MG63 (cell line): ENCODE measurements around the gene ZFP62. TPM values are rescaled to one million over a fixed set of nuclear protein-coding genes. Genes with fewer than 3 reads are reported as not detected.
A peak's percentile ranks its signal among the peaks of the same experiment; 100 is the strongest.
"Not testable (repeated sequence)": the region's sequence is repeated elsewhere in the genome, so short reads cannot be mapped to it uniquely, and the experiment has no call there.

Experiments used
- DNase-seq: peaks from one replicate; pipeline ENCODE4 v3.0.0-alpha.2; 2020
- H3K27me3 ChIP-seq: fragments of 250-450 bp; sonication (Bioruptor Pico); 2 replicates; pipeline ENCODE4 v1.5.1; 2020; ENCODE audit warnings: mild to moderate bottlenecking, moderate library complexity
- H3K36me3 ChIP-seq: fragments of 250-450 bp; sonication (Bioruptor Pico); 2 replicates; pipeline ENCODE4 v1.5.1; 2020; ENCODE audit warnings: mild to moderate bottlenecking, moderate library complexity
- H3K4me3 ChIP-seq: fragments of 250-450 bp; sonication (Bioruptor Pico); 2 replicates; pipeline ENCODE4 v1.5.1; 2020; ENCODE audit warnings: mild to moderate bottlenecking, moderate library complexity
- H3K9me3 ChIP-seq: fragments of 250-450 bp; sonication (Bioruptor Pico); 2 replicates; pipeline ENCODE4 v1.5.1; 2020; ENCODE audit warnings: mild to moderate bottlenecking, moderate library complexity
- total RNA-seq: library from RNA; depleted of rRNA; stranded (reverse); fragments of >200 nt; shearing (Covaris generic); gene quantifications from 2 replicates; pipeline ENCODE4 v1.2.3, GENCODE V29; 2014; ENCODE audit warnings: low replicate concordance; rRNA removed

Gene ZFP62
- 23.6 and 52.7 TPM in 2 replicates for total RNA-seq

GRCh38 chr5:180860887-180861822, at the start of gene ZFP62:
TSS of gene ZFP62 (minus strand) at chr5:180861276. CDS start at chr5:180861219, 57 bp downstream.
- peaks cover 33% of the 10 kb centered on the region for H3K36me3 ChIP-seq
- peaks cover 3% of the 10 kb centered on the region; the same call in 1 of the 2 replicates for H3K9me3 ChIP-seq
- no peaks in the 10 kb centered on the region for H3K27me3 ChIP-seq
- DNase-seq: peak; percentile 96
- peak within 1 kb of the TSS; percentile 96 for H3K4me3 ChIP-seq

GRCh38 chr5:180910735-180911134, 49.7 kb upstream of the ZFP62 start:
- no peaks in the 10 kb centered on the region for H3K36me3 ChIP-seq
- no peak for DNase-seq

GRCh38 chr5:180910182-180910581, 49.1 kb upstream of the ZFP62 start:
- Histone ChIP-seq H3K27me3 (peaks cover 2% of the 10 kb centered on the region; the same call in 1 of the 2 replicates), H3K9me3 (peaks cover 3% of the 10 kb centered on the region), H3K36me3 (no peaks in the 10 kb centered on the region), H3K4me3 (no peak overlapping the region)
- no peak for DNase-seq

More at GRCh38 chr5:180910735-180911134, 49.7 kb upstream of the ZFP62 start:
- Histone ChIP-seq H3K9me3 (peaks cover 2% of the 10 kb centered on the region), H3K27me3 (peaks cover 2% of the 10 kb centered on the region; the same call in 1 of the 2 replicates), H3K4me3 (no peak overlapping the region)

GRCh38 chr5:180909782-180910181, 48.7 kb upstream of the ZFP62 start:
- Histone ChIP-seq H3K4me3 (no peak overlapping the region), H3K27me3 (peaks cover 2% of the 10 kb centered on the region; the same call in 1 of the 2 replicates)
- no peak for DNase-seq

GRCh38 chr5:180908998-180909731, 48.1 kb upstream of the ZFP62 start:
- DNase-seq: no peak
- Histone ChIP-seq H3K9me3 (peaks cover 3% of the 10 kb centered on the region), H3K27me3 (peaks cover 2% of the 10 kb centered on the region; the same call in 1 of the 2 replicates), H3K36me3 (no peaks in the 10 kb centered on the region), H3K4me3 (no peak overlapping the region)

More at GRCh38 chr5:180909782-180910181, 48.7 kb upstream of the ZFP62 start:
- H3K36me3 ChIP-seq: no peaks in the 10 kb centered on the region
- peaks cover 3% of the 10 kb centered on the region for H3K9me3 ChIP-seq

- H3K4me3 ChIP-seq: no peak overlapping the region
- DNase-seq: no peak
- peaks cover 3% of the 10 kb centered on the region for H3K9me3 ChIP-seq
- no peaks in the 10 kb centered on the region for H3K36me3 ChIP-seq
- H3K27me3 ChIP-seq: peaks cover 2% of the 10 kb centered on the region; the same call in 1 of the 2 replicates
Observed at GRCh38 chr5:180908400-180908799, 47.3 kb upstream of the ZFP62 start.

- H3K27me3 ChIP-seq: no peaks in the 10 kb centered on the region; the same call in 1 of the 2 replicates
- peaks cover 3% of the 10 kb centered on the region for H3K9me3 ChIP-seq
- DNase-seq: no peak
- no peak overlapping the region for H3K4me3 ChIP-seq
- H3K36me3 ChIP-seq: no peaks in the 10 kb centered on the region
Observed at GRCh38 chr5:180901319-180902009, 40.4 kb upstream of the ZFP62 start.

GRCh38 chr5:180900178-180900577, 39.1 kb upstream of the ZFP62 start:
- no peaks in the 10 kb centered on the region for H3K36me3 ChIP-seq
- no peaks in the 10 kb centered on the region; the same call in 1 of the 2 replicates for H3K27me3 ChIP-seq
- no peaks in the 10 kb centered on the region for H3K9me3 ChIP-seq
- H3K4me3 ChIP-seq: no peak overlapping the region
- DNase-seq: no peak

GRCh38 chr5:180898621-180899246, 37.7 kb upstream of the ZFP62 start, which contains the start of gene BTNL8:
TSS of gene BTNL8 (plus strand) at chr5:180899159. CDS start at chr5:180899311, 152 bp downstream.
- Histone ChIP-seq H3K4me3 (no peak within 1 kb of the TSS), H3K27me3 (no peaks in the 10 kb centered on the region; the same call in 1 of the 2 replicates), H3K36me3 (no peaks in the 10 kb centered on the region), H3K9me3 (no peaks in the 10 kb centered on the region)
- DNase-seq: no peak

GRCh38 chr5:180895330-180895729, 34.3 kb upstream of the ZFP62 start:
- H3K9me3 ChIP-seq, DNase-seq, H3K36me3 ChIP-seq, H3K4me3 ChIP-seq: not testable (repeated sequence)
- peaks cover 20% of the 10 kb centered on the region for H3K27me3 ChIP-seq

GRCh38 chr5:180889381-180889780, 28.3 kb upstream of the ZFP62 start:
- H3K36me3 ChIP-seq: no peaks in the 10 kb centered on the region
- H3K4me3 ChIP-seq: no peak overlapping the region
- peaks cover 32% of the 10 kb centered on the region for H3K27me3 ChIP-seq
- DNase-seq: no peak
- no peaks in the 10 kb centered on the region for H3K9me3 ChIP-seq

GRCh38 chr5:180885845-180886529, 24.9 kb upstream of the ZFP62 start:
- H3K4me3 ChIP-seq, H3K9me3 ChIP-seq, H3K36me3 ChIP-seq, DNase-seq: not testable (repeated sequence)
- H3K27me3 ChIP-seq: peaks cover 31% of the 10 kb centered on the region

GRCh38 chr5:180875860-180876426, 14.9 kb upstream of the ZFP62 start:
- Histone ChIP-seq H3K36me3 (no peaks in the 10 kb centered on the region), H3K4me3 (no peak overlapping the region)

GRCh38 chr5:180874804-180875582, 13.9 kb upstream of the ZFP62 start:
- Histone ChIP-seq H3K4me3 (no peak overlapping the region), H3K27me3 (peaks cover 9% of the 10 kb centered on the region), H3K9me3 (peaks cover 2% of the 10 kb centered on the region; the same call in 1 of the 2 replicates), H3K36me3 (no peaks in the 10 kb centered on the region)
- DNase-seq: no peak

More at GRCh38 chr5:180875860-180876426, 14.9 kb upstream of the ZFP62 start:
- H3K9me3 ChIP-seq: peaks cover 4% of the 10 kb centered on the region; the same call in 1 of the 2 replicates
- no peak for DNase-seq
- peaks cover 9% of the 10 kb centered on the region for H3K27me3 ChIP-seq
